ENCODE results near the gene PLPP3. TPM values are rescaled to one million over a fixed set of nuclear protein-coding genes. Genes with fewer than 3 reads are reported as not detected.

The PLPP3 gene
- polyA plus RNA-seq, 1 of the 3 experiments (the other 2 are of a cell fraction): 32.2 TPM

DNA sequence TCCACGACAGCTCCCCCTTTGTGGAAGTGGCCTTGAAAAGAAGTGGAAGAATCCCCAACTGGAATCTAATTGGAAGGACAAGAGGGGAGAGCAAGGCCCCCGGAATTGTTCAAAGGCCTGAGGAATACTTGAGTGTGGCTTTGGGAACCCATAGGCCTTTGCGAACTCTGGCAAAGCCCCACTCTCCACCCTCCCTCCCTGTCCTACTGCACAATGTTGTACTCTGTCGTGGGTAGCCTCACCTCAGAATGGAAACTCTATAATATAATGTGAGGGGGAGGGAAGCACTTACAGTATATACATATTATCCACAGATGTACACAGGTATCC, 28.5 kb downstream of the PLPP3 start (continued):
- no peak for TF ChIP-seq REST (IDR thresholded peaks at IDR 0.05; ENCODE audit: low read depth, low read length)
- TF ChIP-seq, protein P1, sequence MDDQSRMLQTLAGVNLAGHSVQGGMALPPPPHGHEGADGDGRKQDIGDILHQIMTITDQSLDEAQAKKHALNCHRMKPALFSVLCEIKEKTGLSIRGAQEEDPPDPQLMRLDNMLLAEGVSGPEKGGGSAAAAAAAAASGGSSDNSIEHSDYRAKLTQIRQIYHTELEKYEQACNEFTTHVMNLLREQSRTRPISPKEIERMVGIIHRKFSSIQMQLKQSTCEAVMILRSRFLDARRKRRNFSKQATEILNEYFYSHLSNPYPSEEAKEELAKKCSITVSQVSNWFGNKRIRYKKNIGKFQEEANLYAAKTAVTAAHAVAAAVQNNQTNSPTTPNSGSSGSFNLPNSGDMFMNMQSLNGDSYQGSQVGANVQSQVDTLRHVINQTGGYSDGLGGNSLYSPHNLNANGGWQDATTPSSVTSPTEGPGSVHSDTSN (IDR thresholded peaks at IDR 0.05): no peak
- TF ChIP-seq RAD21 (IDR thresholded peaks at IDR 0.05; ENCODE audit: low read length): no peak
- no peak for TF ChIP-seq TAF1 (IDR thresholded peaks at IDR 0.05; ENCODE audit: borderline replicate concordance, low read depth, low read length)
- TF ChIP-seq SMC3 (IDR thresholded peaks at IDR 0.05; ENCODE audit: low read depth, low read length): no peak
- no peak for TF ChIP-seq TCF12 (IDR thresholded peaks at IDR 0.05)

DNA sequence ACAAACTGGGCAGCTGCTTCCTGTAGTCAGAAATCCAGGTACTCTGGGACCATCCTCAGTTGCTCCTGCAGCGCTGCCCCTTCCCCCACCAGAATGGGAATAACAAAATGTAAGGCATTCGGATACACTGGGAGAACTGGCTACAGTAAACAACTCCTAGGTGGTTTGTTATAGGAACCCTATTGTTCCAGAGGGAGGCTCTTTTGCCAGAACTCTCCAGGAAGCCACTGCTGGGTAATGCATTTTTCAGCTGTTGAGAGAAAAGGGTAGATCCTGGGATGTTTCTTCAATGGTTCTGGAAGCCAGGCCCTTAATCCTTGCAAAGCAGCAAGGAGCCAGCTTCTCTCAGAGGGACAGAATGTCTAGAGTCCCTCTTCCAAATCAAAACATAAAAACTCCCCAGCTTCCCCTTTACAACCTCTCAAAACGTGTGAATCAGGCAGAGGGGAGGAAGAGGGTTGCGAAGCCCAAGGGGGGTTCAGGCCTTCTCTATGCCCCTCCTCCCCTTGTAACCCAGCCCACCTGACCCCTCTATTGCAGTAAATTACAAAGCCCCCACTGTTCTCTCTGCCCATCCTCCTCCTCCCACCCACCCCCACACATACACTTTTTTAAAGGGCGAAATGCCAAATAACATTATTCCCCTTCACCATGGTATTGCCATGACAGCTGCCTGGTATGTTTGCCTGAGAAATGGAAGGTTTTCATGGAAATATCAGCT, 29.1 kb downstream of the PLPP3 start:
- Histone ChIP-seq H3F3A (replicated peaks; ENCODE audit: insufficient read depth) (no peaks in the 10 kb centered on the region), H3K9me3 (no peaks in the 10 kb centered on the region), H3K9ac (no peak overlapping the region), H3K9me2 (no peaks in the 10 kb centered on the region), H3K27me3 (ENCODE audit: insufficient read depth) (no peaks in the 10 kb centered on the region), H3K27ac (ENCODE audit: low read depth in 2 of 2, low read length in 1 of 2) (no peak overlapping the region), H3K4me1 (ENCODE audit: control insufficient read depth in 1 of 2, insufficient read depth in 2 of 2, low read depth in 1 of 2, low read length in 1 of 2) (peaks cover 0 to 53% of the 10 kb centered on the region in 2 experiments; a peak in 2 of 4 replicates), H4K20me1 (ENCODE audit: insufficient read depth) (peaks cover 44% of the 10 kb centered on the region), H3K4me3 (ENCODE audit: low read depth in 2 of 2, low read length in 1 of 2) (no peak overlapping the region), H2AFZ (ENCODE audit: low read depth) (no peak overlapping the region), H3K4me2 (no peak overlapping the region), H3K36me3 (replicated peaks in 1 of 2; ENCODE audit: control insufficient read depth in 1 of 2, insufficient read depth in 2 of 2, low read length in 1 of 2) (peaks cover 0 to 47% of the 10 kb centered on the region in 2 experiments), H3K79me2 (ENCODE audit: insufficient read depth) (peaks cover 9% of the 10 kb centered on the region; the same call in 1 of the 2 replicates)
- POLR2A ChIA-PET: no interaction called here
- CTCF ChIA-PET: no interaction called here
- 94% methylated on average over 5 of the region's 5 CpGs for WGBS (ENCODE audit: low lambda C conversion rate)
- no peak for DNase-seq
- TF ChIP-seq RAD21 (IDR thresholded peaks at IDR 0.05; ENCODE audit: low read length) (no peak), FOXJ3 (CRISPR knock-in tag; IDR thresholded peaks at IDR 0.05) (no peak), RXRA (IDR thresholded peaks at IDR 0.05; ENCODE audit: borderline replicate concordance, low read depth) (no peak), TEAD4 (IDR thresholded peaks at IDR 0.05; ENCODE audit: borderline replicate concordance, insufficient read depth) (no peak), GABPA (IDR thresholded peaks at IDR 0.05; ENCODE audit: low read depth) (no peak), USF2 (IDR thresholded peaks at IDR 0.05; ENCODE audit: borderline replicate concordance, low read depth, low read length) (no peak), NRF1 (IDR thresholded peaks at IDR 0.05; ENCODE audit: low read depth, low read length) (no peak), YY1 (IDR thresholded peaks at IDR 0.05; ENCODE audit: low read depth) (no peak), RFX5 (IDR thresholded peaks at IDR 0.05; ENCODE audit: low read length) (no peak), FOSL2 (IDR thresholded peaks at IDR 0.05; ENCODE audit: borderline replicate concordance, low read depth) (no peak), FOXM1 (IDR thresholded peaks at IDR 0.05; ENCODE audit: low read depth) (no peak), POLR2AphosphoS5 (IDR thresholded peaks at IDR 0.05; ENCODE audit: low read depth, low read length) (no peak), SMC3 (IDR thresholded peaks at IDR 0.05; ENCODE audit: low read depth, low read length) (no peak)
- TF ChIP-seq, protein P2, sequence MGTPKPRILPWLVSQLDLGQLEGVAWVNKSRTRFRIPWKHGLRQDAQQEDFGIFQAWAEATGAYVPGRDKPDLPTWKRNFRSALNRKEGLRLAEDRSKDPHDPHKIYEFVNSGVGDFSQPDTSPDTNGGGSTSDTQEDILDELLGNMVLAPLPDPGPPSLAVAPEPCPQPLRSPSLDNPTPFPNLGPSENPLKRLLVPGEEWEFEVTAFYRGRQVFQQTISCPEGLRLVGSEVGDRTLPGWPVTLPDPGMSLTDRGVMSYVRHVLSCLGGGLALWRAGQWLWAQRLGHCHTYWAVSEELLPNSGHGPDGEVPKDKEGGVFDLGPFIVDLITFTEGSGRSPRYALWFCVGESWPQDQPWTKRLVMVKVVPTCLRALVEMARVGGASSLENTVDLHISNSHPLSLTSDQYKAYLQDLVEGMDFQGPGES (IDR thresholded peaks at IDR 0.05; ENCODE audit: low read depth, low read length): no peak
- TF ChIP-seq, protein P3, sequence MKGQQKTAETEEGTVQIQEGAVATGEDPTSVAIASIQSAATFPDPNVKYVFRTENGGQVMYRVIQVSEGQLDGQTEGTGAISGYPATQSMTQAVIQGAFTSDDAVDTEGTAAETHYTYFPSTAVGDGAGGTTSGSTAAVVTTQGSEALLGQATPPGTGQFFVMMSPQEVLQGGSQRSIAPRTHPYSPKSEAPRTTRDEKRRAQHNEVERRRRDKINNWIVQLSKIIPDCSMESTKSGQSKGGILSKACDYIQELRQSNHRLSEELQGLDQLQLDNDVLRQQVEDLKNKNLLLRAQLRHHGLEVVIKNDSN (IDR thresholded peaks at IDR 0.05; ENCODE audit: borderline replicate concordance, low read depth): no peak

Measured in SK-N-SH (cell line).